MG63 (cell line): ENCODE measurements around the gene B4GALNT1. TPM values are rescaled to one million over a fixed set of nuclear protein-coding genes. Genes with fewer than 3 reads are reported as not detected.
"Not testable (repeated sequence)": the region's sequence is repeated elsewhere in the genome, so short reads cannot be mapped to it uniquely, and the experiment has no call there.

Experiments used
- DNase-seq: peaks from one replicate; pipeline ENCODE4 v3.0.0-alpha.2; 2020
- H3K27me3 ChIP-seq: fragments of 250-450 bp; sonication (Bioruptor Pico); 2 replicates; pipeline ENCODE4 v1.5.1; 2020; ENCODE audit warnings: mild to moderate bottlenecking, moderate library complexity
- H3K36me3 ChIP-seq: fragments of 250-450 bp; sonication (Bioruptor Pico); 2 replicates; pipeline ENCODE4 v1.5.1; 2020; ENCODE audit warnings: mild to moderate bottlenecking, moderate library complexity
- H3K4me3 ChIP-seq: fragments of 250-450 bp; sonication (Bioruptor Pico); 2 replicates; pipeline ENCODE4 v1.5.1; 2020; ENCODE audit warnings: mild to moderate bottlenecking, moderate library complexity
- H3K9me3 ChIP-seq: fragments of 250-450 bp; sonication (Bioruptor Pico); 2 replicates; pipeline ENCODE4 v1.5.1; 2020; ENCODE audit warnings: mild to moderate bottlenecking, moderate library complexity
- total RNA-seq: library from RNA; depleted of rRNA; stranded (reverse); fragments of >200 nt; shearing (Covaris generic); gene quantifications from 2 replicates; pipeline ENCODE4 v1.2.3, GENCODE V29; 2014; ENCODE audit warnings: low replicate concordance

The B4GALNT1 gene
- total RNA-seq, 1 experiment from 2014 or later = 8.9 TPM

GRCh38 chr12:57606399-57606798 is 26.6 kb downstream of the B4GALNT1 start:
- no peaks in the 10 kb centered on the region for H3K27me3 ChIP-seq
- no peak overlapping the region for H3K4me3 ChIP-seq
- no peaks in the 10 kb centered on the region for H3K36me3 ChIP-seq
- no peaks in the 10 kb centered on the region for H3K9me3 ChIP-seq
- no peak for DNase-seq

GRCh38 chr12:57605811-57606311 is 27.1 kb downstream of the B4GALNT1 start:
- no peak overlapping the region for H3K4me3 ChIP-seq
- no peaks in the 10 kb centered on the region for H3K27me3 ChIP-seq
- H3K9me3 ChIP-seq = no peaks in the 10 kb centered on the region
- DNase-seq = no peak
- H3K36me3 ChIP-seq = no peaks in the 10 kb centered on the region

- Histone ChIP-seq H3K36me3 (no peaks in the 10 kb centered on the region), H3K9me3 (no peaks in the 10 kb centered on the region), H3K4me3 (peak overlapping the region; percentile 43), H3K27me3 (no peaks in the 10 kb centered on the region)
- DNase-seq = no peak
Measured at GRCh38 chr12:57604992-57605810, 27.8 kb downstream of the B4GALNT1 start.

- no peaks in the 10 kb centered on the region for H3K36me3 ChIP-seq
- no peaks in the 10 kb centered on the region for H3K27me3 ChIP-seq
- H3K9me3 ChIP-seq = no peaks in the 10 kb centered on the region
- no peak for DNase-seq
- H3K4me3 ChIP-seq = peak within 1 kb of the TSS; percentile 43
Measured at GRCh38 chr12:57604454-57604991, 28.5 kb downstream of the B4GALNT1 start, which contains the start of gene DTX3. TSS of gene DTX3 (plus strand) at chr12:57604824. CDS start at chr12:57606518, 1,694 bp downstream.

DNA sequence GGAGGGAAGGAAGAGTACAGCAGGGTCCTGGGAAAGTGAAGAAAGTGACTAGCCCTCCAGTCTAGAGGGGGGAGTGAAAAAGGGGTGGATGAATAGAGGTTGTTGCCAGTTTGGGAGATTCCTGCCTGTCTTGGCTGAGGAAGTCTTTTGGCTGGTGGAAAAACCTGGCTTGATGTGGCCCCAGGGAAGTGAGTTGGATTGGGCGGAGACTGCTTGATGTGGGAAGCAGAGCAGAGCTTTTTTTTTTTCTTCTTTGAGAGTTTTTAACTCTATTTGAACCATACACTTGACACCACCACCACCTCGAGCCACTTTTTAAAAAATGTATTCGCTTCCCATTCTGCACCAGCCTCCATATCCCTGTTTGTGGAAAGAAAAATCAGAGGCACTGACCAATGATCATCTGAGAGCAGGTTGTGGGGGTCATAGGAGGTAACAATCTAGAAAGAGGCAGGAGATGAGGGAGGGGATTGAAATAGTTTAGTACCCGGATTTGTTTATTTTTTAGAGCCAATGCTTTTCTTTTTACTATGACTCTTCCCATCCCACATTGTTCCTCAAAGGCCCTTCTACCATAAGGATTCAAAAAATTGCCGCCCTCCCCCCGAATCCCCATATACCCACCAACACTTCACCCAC is 29.1 kb downstream of the B4GALNT1 start:
- H3K4me3 ChIP-seq = peak overlapping the region; percentile 43
- no peaks in the 10 kb centered on the region; the same call in 1 of the 2 replicates for H3K36me3 ChIP-seq
- no peaks in the 10 kb centered on the region for H3K9me3 ChIP-seq
- H3K27me3 ChIP-seq = no peaks in the 10 kb centered on the region
- peak; percentile 60 for DNase-seq

DNA sequence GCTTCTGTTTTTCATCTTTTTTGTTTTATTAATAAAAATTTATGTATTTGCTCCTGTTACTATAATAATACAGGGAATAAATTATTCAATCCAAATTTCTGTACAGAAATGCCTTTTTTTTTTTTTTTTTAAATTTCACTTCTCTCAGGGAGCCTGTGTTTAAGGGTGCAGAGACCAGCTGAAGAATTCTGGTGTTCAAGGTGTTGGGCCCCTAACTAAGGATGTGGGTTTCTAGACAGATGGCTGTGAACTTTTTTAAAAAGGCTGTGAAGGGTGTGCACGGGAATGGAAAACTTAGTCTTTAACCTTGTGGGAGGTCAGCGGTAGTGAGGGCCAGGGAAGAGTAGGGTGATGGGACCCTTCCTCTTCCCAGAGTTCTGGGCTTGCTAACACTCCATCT is 29.7 kb downstream of the B4GALNT1 start:
- Histone ChIP-seq H3K27me3 (no peaks in the 10 kb centered on the region), H3K9me3 (no peaks in the 10 kb centered on the region), H3K36me3 (no peaks in the 10 kb centered on the region; the same call in 1 of the 2 replicates), H3K4me3 (no peak overlapping the region)
- no peak for DNase-seq

- no peak for DNase-seq
- H3K4me3 ChIP-seq = no peak overlapping the region
- H3K36me3 ChIP-seq = no peaks in the 10 kb centered on the region; the same call in 1 of the 2 replicates
Measured at GRCh38 chr12:57602544-57602943, 30.5 kb downstream of the B4GALNT1 start.

GRCh38 chr12:57600395-57600794 is 32.6 kb downstream of the B4GALNT1 start:
- Histone ChIP-seq H3K9me3 (no peaks in the 10 kb centered on the region), H3K4me3 (no peak overlapping the region), H3K27me3 (no peaks in the 10 kb centered on the region), H3K36me3 (no peaks in the 10 kb centered on the region; the same call in 1 of the 2 replicates)
- no peak for DNase-seq

More at GRCh38 chr12:57602544-57602943, 30.5 kb downstream of the B4GALNT1 start:
- H3K27me3 ChIP-seq = no peaks in the 10 kb centered on the region
- H3K9me3 ChIP-seq = no peaks in the 10 kb centered on the region

DNA sequence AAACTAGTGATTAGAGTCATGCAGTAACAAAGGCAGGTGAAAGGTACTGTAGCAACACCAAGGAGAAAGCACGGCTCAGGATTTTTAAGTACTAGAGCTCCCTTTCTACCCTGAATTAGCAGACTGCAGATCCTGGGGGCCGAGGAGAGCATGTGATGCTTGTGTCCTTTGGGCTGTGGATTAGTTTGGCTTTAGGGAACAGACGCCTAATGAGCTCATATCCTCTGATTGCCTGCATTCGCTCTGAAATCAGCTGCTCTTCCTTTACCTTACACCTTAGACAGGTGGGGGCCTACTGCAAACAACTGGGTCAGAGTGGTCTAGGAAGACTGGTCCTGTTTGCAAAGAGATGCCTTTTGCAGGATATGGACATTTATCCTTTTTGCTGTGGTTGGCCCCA is 39.8 kb downstream of the B4GALNT1 start:
- Histone ChIP-seq H3K9me3 (no peaks in the 10 kb centered on the region), H3K4me3 (no peak overlapping the region), H3K36me3 (no peaks in the 10 kb centered on the region), H3K27me3 (no peaks in the 10 kb centered on the region)
- DNase-seq = no peak

GRCh38 chr12:57592551-57593165 is 40.3 kb downstream of the B4GALNT1 start:
- Histone ChIP-seq H3K27me3 (no peaks in the 10 kb centered on the region; the same call in 1 of the 2 replicates), H3K4me3 (no peak overlapping the region), H3K9me3 (no peaks in the 10 kb centered on the region), H3K36me3 (no peaks in the 10 kb centered on the region)
- no peak for DNase-seq

GRCh38 chr12:57591782-57592325 is 41.1 kb downstream of the B4GALNT1 start:
- H3K9me3 ChIP-seq = no peaks in the 10 kb centered on the region
- no peaks in the 10 kb centered on the region; the same call in 1 of the 2 replicates for H3K27me3 ChIP-seq
- H3K36me3 ChIP-seq = no peaks in the 10 kb centered on the region
- H3K4me3 ChIP-seq = peak overlapping the region; percentile 80
- no peak for DNase-seq

GRCh38 chr12:57590864-57591781 is 41.9 kb downstream of the B4GALNT1 start, which contains the start of gene PIP4K2C:
TSS of gene PIP4K2C (plus strand) at chr12:57591192. CDS start at chr12:57591290, 98 bp downstream.
- Histone ChIP-seq H3K9me3 (no peaks in the 10 kb centered on the region), H3K4me3 (peak within 1 kb of the TSS; percentile 80), H3K36me3 (no peaks in the 10 kb centered on the region), H3K27me3 (no peaks in the 10 kb centered on the region; the same call in 1 of the 2 replicates)
- DNase-seq = peak; percentile 66

DNA sequence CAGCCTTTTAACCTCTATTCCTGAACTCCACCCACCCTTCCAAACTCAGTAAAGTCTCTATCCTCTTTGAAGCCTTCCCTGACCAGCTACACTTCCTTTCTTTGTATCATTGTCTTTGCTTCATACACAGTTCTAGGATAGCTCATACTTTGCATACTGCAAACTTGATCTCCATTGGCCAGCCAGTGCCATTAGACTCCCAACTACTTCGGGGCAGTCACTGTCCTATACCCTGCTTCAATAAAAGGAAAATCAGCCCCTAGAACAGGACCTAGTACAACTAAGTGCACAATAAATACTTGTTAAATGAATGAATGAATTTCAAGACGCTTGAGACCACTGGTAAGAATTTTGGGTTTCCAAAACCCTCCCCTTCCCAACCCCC is 42.5 kb downstream of the B4GALNT1 start:
- no peak for DNase-seq
- H3K4me3 ChIP-seq = peak overlapping the region; percentile 80
- no peaks in the 10 kb centered on the region for H3K9me3 ChIP-seq
- H3K36me3 ChIP-seq = no peaks in the 10 kb centered on the region
- H3K27me3 ChIP-seq = no peaks in the 10 kb centered on the region; the same call in 1 of the 2 replicates

GRCh38 chr12:57588951-57589610 is 43.9 kb downstream of the B4GALNT1 start:
- not testable (repeated sequence) for H3K27me3 ChIP-seq, DNase-seq, H3K4me3 ChIP-seq, H3K9me3 ChIP-seq, H3K36me3 ChIP-seq

DNA sequence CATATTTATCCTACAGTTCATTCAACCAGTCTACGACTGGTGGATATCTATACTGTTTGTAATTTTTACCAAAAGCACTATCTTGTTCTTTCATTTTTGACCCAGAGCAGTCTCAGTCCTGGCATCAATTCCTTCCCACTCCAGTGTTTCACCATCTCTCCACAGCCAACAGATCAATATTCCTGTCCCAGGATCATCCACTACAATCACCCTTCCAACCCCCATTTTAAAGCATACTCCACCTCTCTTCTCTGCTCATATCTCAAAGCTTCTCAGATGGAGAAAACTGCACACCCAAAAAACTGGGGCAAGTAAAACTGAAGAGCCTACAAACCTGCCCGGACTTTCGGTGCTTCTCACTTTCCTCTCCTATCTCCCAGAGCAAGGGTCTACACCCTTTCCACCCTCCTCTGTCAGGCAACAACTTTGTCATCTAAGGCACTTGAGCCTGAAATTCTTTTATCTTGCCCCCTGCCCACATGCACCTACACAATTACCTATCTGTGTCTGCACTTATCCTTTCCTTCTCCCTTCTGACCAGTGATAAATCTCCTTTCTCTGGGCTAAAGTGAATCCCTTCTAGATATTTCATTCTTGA is 46.1 kb downstream of the B4GALNT1 start:
- Histone ChIP-seq H3K27me3 (peaks cover 3% of the 10 kb centered on the region; the same call in 1 of the 2 replicates), H3K36me3 (no peaks in the 10 kb centered on the region), H3K4me3 (no peak overlapping the region), H3K9me3 (no peaks in the 10 kb centered on the region)
- no peak for DNase-seq
